Stimulated activated CD8-positive, alpha-beta memory T cell treated with anti-CD3 and anti-CD28 coated beads, Interleukin-7, amount 100 ng/mL, for 48 hours (primary cell): ENCODE measurements around the gene PPP1R12B.

Experiments used
- DNase-seq, 2 donors: peaks; one replicate each; pipeline ENCODE4 v3.0.0-alpha.2; 2020; ENCODE audit warnings: low read depth in 1 of 2; ENCODE audit errors: extremely low read depth in 1 of 2

Gene PPP1R12B, protein sequence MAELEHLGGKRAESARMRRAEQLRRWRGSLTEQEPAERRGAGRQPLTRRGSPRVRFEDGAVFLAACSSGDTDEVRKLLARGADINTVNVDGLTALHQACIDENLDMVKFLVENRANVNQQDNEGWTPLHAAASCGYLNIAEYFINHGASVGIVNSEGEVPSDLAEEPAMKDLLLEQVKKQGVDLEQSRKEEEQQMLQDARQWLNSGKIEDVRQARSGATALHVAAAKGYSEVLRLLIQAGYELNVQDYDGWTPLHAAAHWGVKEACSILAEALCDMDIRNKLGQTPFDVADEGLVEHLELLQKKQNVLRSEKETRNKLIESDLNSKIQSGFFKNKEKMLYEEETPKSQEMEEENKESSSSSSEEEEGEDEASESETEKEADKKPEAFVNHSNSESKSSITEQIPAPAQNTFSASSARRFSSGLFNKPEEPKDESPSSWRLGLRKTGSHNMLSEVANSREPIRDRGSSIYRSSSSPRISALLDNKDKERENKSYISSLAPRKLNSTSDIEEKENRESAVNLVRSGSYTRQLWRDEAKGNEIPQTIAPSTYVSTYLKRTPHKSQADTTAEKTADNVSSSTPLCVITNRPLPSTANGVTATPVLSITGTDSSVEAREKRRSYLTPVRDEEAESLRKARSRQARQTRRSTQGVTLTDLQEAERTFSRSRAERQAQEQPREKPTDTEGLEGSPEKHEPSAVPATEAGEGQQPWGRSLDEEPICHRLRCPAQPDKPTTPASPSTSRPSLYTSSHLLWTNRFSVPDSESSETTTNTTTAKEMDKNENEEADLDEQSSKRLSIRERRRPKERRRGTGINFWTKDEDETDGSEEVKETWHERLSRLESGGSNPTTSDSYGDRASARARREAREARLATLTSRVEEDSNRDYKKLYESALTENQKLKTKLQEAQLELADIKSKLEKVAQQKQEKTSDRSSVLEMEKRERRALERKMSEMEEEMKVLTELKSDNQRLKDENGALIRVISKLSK

GRCh38 chr1:202348509-202349205 lies at the start of gene PPP1R12B:
Gene PPP1R12B (plus strand): TSS chr1:202348699. CDS start chr1:202348852, 153 bp downstream.
- peak; percentile 91 to 96 for DNase-seq

DNA sequence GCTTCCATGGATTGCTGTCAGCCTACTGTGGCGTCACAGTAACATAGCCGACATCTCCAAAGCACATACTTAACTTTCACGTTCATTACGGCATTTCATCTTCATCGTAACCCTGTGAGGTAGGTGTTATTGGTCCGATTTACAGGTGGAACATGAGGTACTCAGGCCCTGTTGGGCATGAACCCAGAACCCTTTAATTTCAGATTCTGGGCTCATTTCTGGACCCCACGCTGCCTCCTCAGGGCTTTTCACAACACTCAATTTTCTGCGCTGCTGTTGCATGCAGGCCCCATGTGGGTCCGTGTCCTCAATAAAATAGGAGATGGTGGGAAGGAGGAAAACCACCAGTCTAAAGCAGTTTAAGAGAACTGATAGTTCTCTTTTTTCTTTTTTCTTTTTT lies 46.3 kb upstream of the PPP1R12B start:
- DNase-seq: no peak

- no peak for DNase-seq
Observed at GRCh38 chr1:202304375-202304774, 44.1 kb upstream of the PPP1R12B start.

DNA sequence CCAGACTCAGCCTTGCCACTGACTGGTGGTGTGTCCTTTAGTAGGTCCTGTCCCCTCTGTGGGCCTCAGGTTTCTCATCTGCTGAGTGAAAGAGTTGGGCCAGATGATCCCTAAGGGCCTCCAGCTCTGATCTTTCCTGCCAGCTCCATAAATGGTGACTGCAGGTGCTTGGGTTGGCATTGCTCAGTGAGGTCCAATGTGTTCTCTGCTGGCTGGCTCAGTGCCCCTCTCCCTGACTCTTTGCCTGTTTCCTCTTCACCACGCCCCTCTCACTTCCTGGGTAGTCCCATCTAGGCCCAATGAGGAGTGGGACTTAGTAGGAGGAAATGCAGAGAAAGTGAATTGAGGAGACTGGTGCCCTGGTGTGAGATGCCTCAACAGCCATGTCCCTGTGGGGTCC lies 43.3 kb upstream of the PPP1R12B start:
- DNase-seq: no peak

- no peak for DNase-seq
Observed at GRCh38 chr1:202306535-202307345, 41.8 kb upstream of the PPP1R12B start.

GRCh38 chr1:202310071-202310725 lies 38.3 kb upstream of the PPP1R12B start:
- no peak for DNase-seq

GRCh38 chr1:202310746-202311145 lies 37.8 kb upstream of the PPP1R12B start:
- DNase-seq: no peak

DNA sequence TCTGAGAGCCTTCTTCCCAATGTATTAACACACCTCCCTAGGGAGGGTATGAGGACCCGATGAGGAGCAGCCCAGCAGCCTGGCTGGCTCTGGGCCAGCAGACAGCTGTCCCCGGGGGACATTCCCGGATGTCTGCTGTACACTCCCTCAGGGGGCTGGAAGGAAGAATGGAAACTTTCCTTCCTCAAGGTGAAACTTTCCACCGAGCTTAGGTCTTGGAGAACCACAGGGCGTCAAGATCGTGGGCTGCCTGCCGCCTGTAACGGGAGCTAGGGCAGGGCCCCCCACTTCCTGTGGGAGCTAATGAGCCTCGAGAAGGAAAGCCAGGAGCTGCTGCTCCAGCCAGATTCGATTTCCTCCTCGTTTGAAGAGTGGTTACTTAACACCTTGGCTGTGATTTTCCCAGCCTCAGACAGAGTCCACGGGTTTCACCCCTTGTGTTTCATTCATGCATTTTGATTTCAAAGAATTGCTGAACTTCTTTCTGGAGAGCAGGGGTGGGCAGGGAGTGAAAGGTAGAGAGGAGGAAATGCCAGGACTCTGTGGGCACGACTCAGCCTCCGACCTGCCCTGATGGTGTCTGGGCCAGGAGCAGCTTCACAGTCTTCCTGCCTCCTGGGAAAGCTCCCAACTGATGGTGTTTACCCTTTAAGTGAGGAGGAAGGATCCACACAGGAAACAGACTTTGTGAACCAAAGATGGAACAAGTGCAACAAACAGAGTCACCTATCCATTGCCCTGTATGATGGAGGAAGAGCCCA lies 36.4 kb upstream of the PPP1R12B start:
- DNase-seq: no peak

DNA sequence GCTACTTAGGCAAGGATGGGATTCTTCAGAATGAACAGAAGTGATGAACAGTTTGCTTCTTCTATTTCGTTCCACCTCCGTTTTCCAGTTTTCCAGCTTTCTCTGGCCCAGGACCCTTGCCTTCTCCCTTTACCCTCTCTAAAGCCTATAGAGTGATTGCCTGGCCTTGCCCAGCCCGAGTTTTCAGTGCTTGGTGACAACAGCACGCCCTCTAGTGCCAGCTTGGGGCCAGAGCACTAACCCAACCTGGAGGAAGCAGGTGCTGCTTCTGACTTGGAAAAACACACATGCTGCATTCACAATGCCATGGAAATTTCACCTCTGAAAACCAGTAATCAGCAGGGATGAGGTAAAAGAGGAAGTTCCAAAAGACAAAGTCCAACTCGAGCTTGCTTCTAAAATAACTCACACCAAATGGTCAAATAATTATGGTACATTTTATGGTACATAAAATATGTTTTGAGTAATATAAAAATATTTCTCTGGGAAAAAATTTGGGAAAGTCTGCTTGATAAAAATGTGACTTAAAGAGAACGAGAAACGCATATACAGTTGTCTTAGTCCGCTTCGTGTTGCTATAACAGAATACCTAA lies 32.8 kb upstream of the PPP1R12B start:
- DNase-seq: peak in 1 of 2 donors; percentile 50

DNA sequence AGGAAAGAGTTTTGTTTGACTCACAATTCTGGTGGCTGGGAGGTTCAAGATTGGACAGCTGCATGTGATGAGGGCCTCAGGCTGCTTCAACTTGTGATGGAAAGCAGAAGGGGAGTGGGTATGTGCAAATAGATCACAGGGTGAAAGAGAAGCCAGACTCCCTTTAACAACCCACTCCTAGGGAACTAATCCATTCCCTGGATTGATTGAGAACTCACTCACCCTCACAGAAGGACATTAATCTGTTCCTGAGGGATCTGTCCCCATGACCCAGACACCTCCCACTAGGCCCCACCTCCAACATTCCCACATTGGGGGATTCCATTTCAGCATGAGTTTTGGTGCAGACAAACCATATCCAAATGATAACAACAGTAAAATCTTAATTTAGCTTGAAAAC lies 32.3 kb upstream of the PPP1R12B start:
- no peak for DNase-seq

DNA sequence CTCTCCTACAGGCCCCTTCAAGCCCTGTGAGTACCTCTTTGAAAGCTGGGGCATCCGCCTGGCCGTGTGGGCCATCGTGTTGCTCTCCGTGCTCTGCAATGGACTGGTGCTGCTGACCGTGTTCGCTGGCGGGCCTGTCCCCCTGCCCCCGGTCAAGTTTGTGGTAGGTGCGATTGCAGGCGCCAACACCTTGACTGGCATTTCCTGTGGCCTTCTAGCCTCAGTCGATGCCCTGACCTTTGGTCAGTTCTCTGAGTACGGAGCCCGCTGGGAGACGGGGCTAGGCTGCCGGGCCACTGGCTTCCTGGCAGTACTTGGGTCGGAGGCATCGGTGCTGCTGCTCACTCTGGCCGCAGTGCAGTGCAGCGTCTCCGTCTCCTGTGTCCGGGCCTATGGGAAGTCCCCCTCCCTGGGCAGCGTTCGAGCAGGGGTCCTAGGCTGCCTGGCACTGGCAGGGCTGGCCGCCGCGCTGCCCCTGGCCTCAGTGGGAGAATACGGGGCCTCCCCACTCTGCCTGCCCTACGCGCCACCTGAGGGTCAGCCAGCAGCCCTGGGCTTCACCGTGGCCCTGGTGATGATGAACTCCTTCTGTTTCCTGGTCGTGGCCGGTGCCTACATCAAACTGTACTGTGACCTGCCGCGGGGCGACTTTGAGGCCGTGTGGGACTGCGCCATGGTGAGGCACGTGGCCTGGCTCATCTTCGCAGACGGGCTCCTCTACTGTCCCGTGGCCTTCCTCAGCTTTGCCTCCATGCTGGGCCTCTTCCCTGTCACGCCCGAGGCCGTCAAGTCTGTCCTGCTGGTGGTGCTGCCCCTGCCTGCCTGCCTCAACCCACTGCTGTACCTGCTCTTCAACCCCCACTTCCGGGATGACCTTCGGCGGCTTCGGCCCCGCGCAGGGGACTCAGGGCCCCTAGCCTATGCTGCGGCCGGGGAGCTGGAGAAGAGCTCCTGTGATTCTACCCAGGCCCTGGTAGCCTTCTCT lies 30.3 kb upstream of the PPP1R12B start:
- DNase-seq: no peak

DNA sequence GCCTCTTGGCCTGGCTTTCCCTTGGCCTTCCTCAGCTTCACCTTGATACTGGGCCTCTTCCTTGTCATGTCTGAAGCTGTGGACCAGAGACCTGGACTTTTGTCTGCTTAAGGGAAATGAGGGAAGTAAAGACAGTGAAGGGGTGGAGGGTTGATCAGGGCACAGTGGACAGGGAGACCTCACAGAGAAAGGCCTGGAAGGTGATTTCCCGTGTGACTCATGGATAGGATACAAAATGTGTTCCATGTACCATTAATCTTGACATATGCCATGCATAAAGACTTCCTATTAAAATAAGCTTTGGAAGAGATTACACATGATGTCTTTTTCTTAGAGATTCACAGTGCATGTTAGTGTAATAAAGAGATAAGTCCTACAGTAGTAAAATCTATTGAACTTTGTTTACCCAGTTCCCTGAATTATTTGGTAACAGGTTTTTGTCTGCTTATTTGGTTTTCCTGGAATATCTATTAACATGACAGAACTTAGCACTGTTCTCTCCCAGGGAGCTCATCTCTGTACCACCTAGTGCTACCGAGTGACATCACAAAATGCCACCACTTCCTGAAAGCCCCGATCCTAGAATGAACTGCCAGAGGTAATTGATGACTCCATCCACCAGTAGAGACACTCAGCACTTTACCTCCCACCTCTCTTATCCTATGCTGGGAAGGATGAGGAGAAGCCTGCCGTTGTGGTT lies 29.0 kb upstream of the PPP1R12B start:
- no peak for DNase-seq

DNA sequence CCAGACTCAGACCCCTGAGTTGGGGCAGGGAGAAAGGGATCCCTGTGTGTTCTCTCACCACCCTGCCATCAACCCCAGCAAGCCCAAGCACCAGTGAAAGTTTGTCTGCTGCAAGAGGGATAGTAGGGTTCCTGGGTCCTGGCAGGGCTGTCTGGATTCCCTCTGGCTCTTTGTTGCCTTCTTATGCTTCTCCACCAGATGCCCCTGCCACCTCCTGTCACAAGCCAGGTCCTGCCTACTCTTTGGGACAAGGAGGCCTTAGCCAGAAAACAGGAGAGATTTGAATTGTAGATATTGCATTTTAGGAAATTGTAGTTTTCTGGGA lies 28.5 kb upstream of the PPP1R12B start:
- no peak for DNase-seq

DNA sequence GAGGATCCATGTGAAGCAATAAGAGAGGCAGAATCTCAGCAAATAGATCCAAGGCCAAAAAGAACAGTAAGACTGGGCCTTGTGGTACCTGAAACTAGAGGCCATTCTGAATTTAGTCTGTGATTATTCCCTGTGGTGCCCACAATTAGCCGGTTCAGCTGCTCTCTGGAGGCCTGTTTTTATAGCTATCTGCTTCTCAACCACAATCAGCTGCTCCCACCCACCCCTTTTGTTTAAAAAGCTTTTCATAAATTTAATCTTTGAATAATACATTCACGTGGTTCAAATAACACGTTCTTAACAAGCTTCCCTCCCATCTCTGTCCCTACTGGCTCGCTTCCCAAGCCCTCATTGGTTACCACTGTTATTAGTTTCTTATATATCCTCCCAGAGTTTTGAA lies 24.8 kb upstream of the PPP1R12B start:
- no peak for DNase-seq

- no peak for DNase-seq
Observed at GRCh38 chr1:202324646-202325045, 23.9 kb upstream of the PPP1R12B start.

DNA sequence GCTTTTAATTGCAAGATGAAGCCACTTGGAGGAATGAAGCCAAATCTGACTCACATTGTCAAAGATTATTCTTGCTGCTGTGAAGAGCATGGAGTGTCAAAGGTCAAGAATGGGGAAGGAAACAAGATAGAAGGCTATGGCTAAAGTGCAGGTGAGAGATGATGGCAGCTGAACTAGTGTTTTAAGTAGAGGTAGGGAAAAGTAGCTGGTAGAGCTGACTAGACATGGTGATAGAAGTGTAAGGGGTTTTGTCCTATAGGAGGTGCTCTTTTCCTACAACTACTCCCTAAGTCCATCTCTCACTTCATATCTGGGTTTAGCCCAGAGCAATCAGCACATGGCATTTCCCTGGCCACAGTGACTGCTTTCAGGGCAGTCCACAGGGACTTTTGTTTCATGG lies 18.6 kb upstream of the PPP1R12B start:
- no peak for DNase-seq

DNA sequence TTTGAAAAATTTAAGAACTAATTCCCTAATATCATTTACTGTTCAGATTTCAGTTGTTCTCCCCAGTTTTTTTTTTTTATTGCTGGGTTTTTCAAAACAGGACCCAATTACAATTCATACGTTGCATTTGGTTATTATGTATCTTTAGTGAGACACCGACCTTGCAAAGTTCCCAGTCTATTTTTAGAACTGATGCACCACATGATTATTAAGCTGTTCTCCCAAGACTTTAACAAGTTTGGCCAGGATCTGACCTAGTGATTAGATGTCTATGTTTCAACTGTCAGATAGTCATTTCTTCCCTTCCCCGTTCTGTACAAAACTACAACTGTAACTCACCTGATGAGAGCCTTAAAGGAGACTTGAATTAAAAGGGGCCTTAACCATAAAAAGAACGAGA lies 14.6 kb upstream of the PPP1R12B start:
- no peak for DNase-seq
